ENCODE data around the gene SLC15A3.

Gene SLC15A3

GRCh38 chr11:60939301-60939700 is 12.7 kb downstream of the SLC15A3 start:
- H3K27me3 ChIP-seq (ENCODE audit: insufficient read depth, low read length), result peaks cover 12% of the 10 kb centered on the region; the same call in 1 of the 2 replicates
- H3K4me3 ChIP-seq (ENCODE audit: low read depth, low read length, poor library complexity, severe bottlenecking), result no peak overlapping the region
- no peaks in the 10 kb centered on the region for H3K36me3 ChIP-seq (ENCODE audit: insufficient read depth, low read length)
- no peak overlapping the region for H3K9ac ChIP-seq (ENCODE audit: low read length)
- no peaks in the 10 kb centered on the region for H4K20me1 ChIP-seq (ENCODE audit: insufficient read depth, low read length)
- no peaks in the 10 kb centered on the region for H3K9me3 ChIP-seq (ENCODE audit: low read length)
- no peaks in the 10 kb centered on the region for H3K9me2 ChIP-seq (ENCODE audit: low read depth, low read length)
- H3K4me2 ChIP-seq (ENCODE audit: low read length), result no peak overlapping the region
- no peaks in the 10 kb centered on the region for H3K79me2 ChIP-seq (ENCODE audit: insufficient read depth, low read length)
- H3K4me1 ChIP-seq (ENCODE audit: insufficient read depth, low read length, severe bottlenecking), result peaks cover 9% of the 10 kb centered on the region
- TF ChIP-seq, protein P1, sequence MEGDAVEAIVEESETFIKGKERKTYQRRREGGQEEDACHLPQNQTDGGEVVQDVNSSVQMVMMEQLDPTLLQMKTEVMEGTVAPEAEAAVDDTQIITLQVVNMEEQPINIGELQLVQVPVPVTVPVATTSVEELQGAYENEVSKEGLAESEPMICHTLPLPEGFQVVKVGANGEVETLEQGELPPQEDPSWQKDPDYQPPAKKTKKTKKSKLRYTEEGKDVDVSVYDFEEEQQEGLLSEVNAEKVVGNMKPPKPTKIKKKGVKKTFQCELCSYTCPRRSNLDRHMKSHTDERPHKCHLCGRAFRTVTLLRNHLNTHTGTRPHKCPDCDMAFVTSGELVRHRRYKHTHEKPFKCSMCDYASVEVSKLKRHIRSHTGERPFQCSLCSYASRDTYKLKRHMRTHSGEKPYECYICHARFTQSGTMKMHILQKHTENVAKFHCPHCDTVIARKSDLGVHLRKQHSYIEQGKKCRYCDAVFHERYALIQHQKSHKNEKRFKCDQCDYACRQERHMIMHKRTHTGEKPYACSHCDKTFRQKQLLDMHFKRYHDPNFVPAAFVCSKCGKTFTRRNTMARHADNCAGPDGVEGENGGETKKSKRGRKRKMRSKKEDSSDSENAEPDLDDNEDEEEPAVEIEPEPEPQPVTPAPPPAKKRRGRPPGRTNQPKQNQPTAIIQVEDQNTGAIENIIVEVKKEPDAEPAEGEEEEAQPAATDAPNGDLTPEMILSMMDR (IDR thresholded peaks at IDR 0.05; ENCODE audit: low read length), result no peak
- TF ChIP-seq EZH2 (IDR thresholded peaks at IDR 0.05; ENCODE audit: borderline replicate concordance, low read length), result no peak
- H3F3A ChIP-seq (ENCODE audit: insufficient read depth, low read length), result no peaks in the 10 kb centered on the region
- H2AFZ ChIP-seq (ENCODE audit: low read length), result no peak overlapping the region
- no peak overlapping the region for H3K27ac ChIP-seq (ENCODE audit: low read depth, low read length, poor library complexity, severe bottlenecking)

DNA sequence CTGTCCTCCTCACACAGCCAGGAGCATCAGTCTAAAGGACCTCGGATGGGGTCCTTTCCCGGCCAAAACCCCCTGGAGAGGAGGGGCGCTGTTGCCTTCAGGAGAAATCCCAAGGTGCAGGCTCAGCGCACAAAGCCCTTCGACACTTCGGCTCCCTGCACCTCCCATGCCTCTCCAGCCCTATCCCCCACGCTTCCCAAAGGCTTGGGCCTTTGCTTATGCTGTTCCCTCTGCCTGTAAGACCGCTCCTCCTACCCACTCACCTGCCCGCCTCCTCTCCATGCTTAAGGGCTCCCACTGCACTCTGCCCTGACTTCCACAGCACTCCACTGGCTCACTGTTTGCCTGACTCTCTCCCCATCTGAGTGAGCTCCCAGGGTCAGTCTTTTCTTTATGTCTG is 13.5 kb downstream of the SLC15A3 start:
- Histone ChIP-seq H4K20me1 (ENCODE audit: insufficient read depth, low read length) (no peaks in the 10 kb centered on the region), H3K9me3 (ENCODE audit: low read length) (no peaks in the 10 kb centered on the region), H3K9ac (ENCODE audit: low read length) (no peak overlapping the region), H3K4me3 (ENCODE audit: low read depth, low read length, poor library complexity, severe bottlenecking) (no peak overlapping the region), H3K36me3 (ENCODE audit: insufficient read depth, low read length) (no peaks in the 10 kb centered on the region), H3K79me2 (ENCODE audit: insufficient read depth, low read length) (no peaks in the 10 kb centered on the region), H3K4me1 (ENCODE audit: insufficient read depth, low read length, severe bottlenecking) (peaks cover 17% of the 10 kb centered on the region), H3K27ac (ENCODE audit: low read depth, low read length, poor library complexity, severe bottlenecking) (no peak overlapping the region), H3K4me2 (ENCODE audit: low read length) (no peak overlapping the region), H3F3A (ENCODE audit: insufficient read depth, low read length) (no peaks in the 10 kb centered on the region), H3K9me2 (ENCODE audit: low read depth, low read length) (no peaks in the 10 kb centered on the region), H2AFZ (ENCODE audit: low read length) (no peak overlapping the region), H3K27me3 (ENCODE audit: insufficient read depth, low read length) (peaks cover 6% of the 10 kb centered on the region; the same call in 1 of the 2 replicates)
- TF ChIP-seq EZH2 (IDR thresholded peaks at IDR 0.05; ENCODE audit: borderline replicate concordance, low read length), result no peak

DNA sequence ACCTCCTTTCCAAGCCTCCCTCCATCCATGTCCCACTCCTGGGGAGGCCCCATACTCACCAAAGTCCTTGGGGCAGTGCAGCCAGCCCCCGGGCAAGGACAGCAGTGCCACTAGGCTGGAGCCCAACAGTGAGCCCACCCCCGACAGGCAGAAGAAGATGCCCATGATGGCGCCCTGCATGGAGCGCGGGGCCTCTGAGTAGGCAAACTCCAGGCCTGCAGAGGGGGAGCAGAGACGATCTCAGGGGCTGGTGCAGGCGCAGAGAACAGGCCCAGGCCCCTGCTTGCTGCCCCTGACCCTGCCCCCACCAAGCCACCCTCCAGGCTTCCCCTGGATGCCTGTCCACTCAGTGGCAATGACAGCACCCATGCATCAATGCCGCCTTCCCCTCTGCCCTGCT is 14.2 kb downstream of the SLC15A3 start:
- Histone ChIP-seq H3K27ac (ENCODE audit: low read depth, low read length, poor library complexity, severe bottlenecking) (no peak overlapping the region), H3F3A (ENCODE audit: insufficient read depth, low read length) (no peaks in the 10 kb centered on the region), H3K27me3 (ENCODE audit: insufficient read depth, low read length) (no peaks in the 10 kb centered on the region), H3K9me3 (ENCODE audit: low read length) (no peaks in the 10 kb centered on the region), H3K4me3 (ENCODE audit: low read depth, low read length, poor library complexity, severe bottlenecking) (no peak overlapping the region), H3K9me2 (ENCODE audit: low read depth, low read length) (no peaks in the 10 kb centered on the region), H3K79me2 (ENCODE audit: insufficient read depth, low read length) (no peaks in the 10 kb centered on the region), H4K20me1 (ENCODE audit: insufficient read depth, low read length) (no peaks in the 10 kb centered on the region), H3K36me3 (ENCODE audit: insufficient read depth, low read length) (no peaks in the 10 kb centered on the region), H2AFZ (ENCODE audit: low read length) (no peak overlapping the region), H3K4me1 (ENCODE audit: insufficient read depth, low read length, severe bottlenecking) (peaks cover 23% of the 10 kb centered on the region), H3K4me2 (ENCODE audit: low read length) (no peak overlapping the region), H3K9ac (ENCODE audit: low read length) (no peak overlapping the region)
- no peak for TF ChIP-seq EZH2 (IDR thresholded peaks at IDR 0.05; ENCODE audit: borderline replicate concordance, low read length)
- TF ChIP-seq, protein P1 (IDR thresholded peaks at IDR 0.05; ENCODE audit: low read length), result no peak

DNA sequence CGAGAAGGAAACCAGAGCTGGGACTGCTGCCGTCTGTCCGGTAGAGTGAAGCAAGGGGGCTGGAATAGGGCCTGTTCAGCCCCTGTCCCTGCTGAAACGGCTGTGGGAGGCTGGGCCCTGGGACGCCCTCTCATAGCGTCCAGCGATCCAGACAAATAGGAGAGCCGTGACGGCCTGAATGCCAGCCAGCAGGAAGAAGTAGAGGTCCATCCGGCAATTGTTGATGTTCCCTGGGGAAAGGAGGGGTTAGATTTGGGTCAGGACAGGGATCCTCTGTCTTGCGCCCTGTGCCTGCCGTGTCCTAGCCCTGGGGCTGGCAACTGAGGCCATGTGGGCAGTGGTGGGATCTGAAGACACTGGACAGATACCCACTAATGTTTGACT is 14.8 kb downstream of the SLC15A3 start:
- H2AFZ ChIP-seq (ENCODE audit: low read length), result no peak overlapping the region
- no peaks in the 10 kb centered on the region for H3K27me3 ChIP-seq (ENCODE audit: insufficient read depth, low read length)
- TF ChIP-seq EZH2 (IDR thresholded peaks at IDR 0.05; ENCODE audit: borderline replicate concordance, low read length), result no peak
- TF ChIP-seq, protein P1 (IDR thresholded peaks at IDR 0.05; ENCODE audit: low read length), result no peak
- no peak overlapping the region for H3K9ac ChIP-seq (ENCODE audit: low read length)
- H3K79me2 ChIP-seq (ENCODE audit: insufficient read depth, low read length), result no peaks in the 10 kb centered on the region
- H3K4me2 ChIP-seq (ENCODE audit: low read length), result no peak overlapping the region
- H3K4me1 ChIP-seq (ENCODE audit: insufficient read depth, low read length, severe bottlenecking), result peaks cover 29% of the 10 kb centered on the region
- H3K36me3 ChIP-seq (ENCODE audit: insufficient read depth, low read length), result no peaks in the 10 kb centered on the region
- no peaks in the 10 kb centered on the region for H4K20me1 ChIP-seq (ENCODE audit: insufficient read depth, low read length)
- no peak overlapping the region for H3K27ac ChIP-seq (ENCODE audit: low read depth, low read length, poor library complexity, severe bottlenecking)
- no peaks in the 10 kb centered on the region for H3F3A ChIP-seq (ENCODE audit: insufficient read depth, low read length)
- H3K4me3 ChIP-seq (ENCODE audit: low read depth, low read length, poor library complexity, severe bottlenecking), result no peak overlapping the region
- H3K9me2 ChIP-seq (ENCODE audit: low read depth, low read length), result no peaks in the 10 kb centered on the region
- H3K9me3 ChIP-seq (ENCODE audit: low read length), result no peaks in the 10 kb centered on the region
